ENCODE data around the gene C1orf167.
"Not testable (repeated sequence)": the region's sequence is repeated elsewhere in the genome, so short reads cannot be mapped to it uniquely, and the experiment has no call there.

C1orf167 gene

GRCh38 chr1:11802973-11803885 lies 41.2 kb downstream of the C1orf167 start:
- TF ChIP-seq POLR2A (IDR thresholded peaks at IDR 0.05; ENCODE audit: low read depth, low read length) (no peak), TAF1 (IDR thresholded peaks at IDR 0.05; ENCODE audit: low read depth, low read length) (no peak), SPI1 (IDR thresholded peaks at IDR 0.05; ENCODE audit: low read depth, low read length) (no peak), PAX5 (IDR thresholded peaks at IDR 0.05; ENCODE audit: insufficient read depth, low read length, severe bottlenecking) (no peak), POU2F2 (IDR thresholded peaks at IDR 0.05; ENCODE audit: low read depth, low read length) (no peak), POLR2AphosphoS5 (IDR thresholded peaks at IDR 0.05; ENCODE audit: low read depth, low read length) (no peak)
- DNase-seq (ENCODE audit: insufficient read length, low spot score): peak; percentile 70
- FAIRE-seq: peak; percentile 87

GRCh38 chr1:11803924-11804665 lies 42.1 kb downstream of the C1orf167 start:
- DNase-seq (ENCODE audit: insufficient read length, low spot score); FAIRE-seq: not testable (repeated sequence)

- TF ChIP-seq POU2F2 (IDR thresholded peaks at IDR 0.05; ENCODE audit: low read depth, low read length) (no peak), TAF1 (IDR thresholded peaks at IDR 0.05; ENCODE audit: low read depth, low read length) (no peak), POLR2A (IDR thresholded peaks at IDR 0.05; ENCODE audit: low read depth, low read length) (no peak), PAX5 (IDR thresholded peaks at IDR 0.05; ENCODE audit: insufficient read depth, low read length, severe bottlenecking) (no peak), SPI1 (IDR thresholded peaks at IDR 0.05; ENCODE audit: low read depth, low read length) (no peak), POLR2AphosphoS5 (IDR thresholded peaks at IDR 0.05; ENCODE audit: low read depth, low read length) (no peak)
- DNase-seq (ENCODE audit: insufficient read length, low spot score): no peak
- FAIRE-seq: peak; percentile 69
Measured at GRCh38 chr1:11804666-11805421, 42.9 kb downstream of the C1orf167 start.

- DNase-seq (ENCODE audit: insufficient read length, low spot score) (peak; percentile 98), FAIRE-seq (peak; percentile 99)
- TF ChIP-seq POLR2AphosphoS5 (IDR thresholded peaks at IDR 0.05; ENCODE audit: low read depth, low read length) (peak; percentile 52), SPI1 (IDR thresholded peaks at IDR 0.05; ENCODE audit: low read depth, low read length) (no peak), TAF1 (IDR thresholded peaks at IDR 0.05; ENCODE audit: low read depth, low read length) (no peak; the same call in none of the 2 replicates), POU2F2 (IDR thresholded peaks at IDR 0.05; ENCODE audit: low read depth, low read length) (no peak), PAX5 (IDR thresholded peaks at IDR 0.05; ENCODE audit: insufficient read depth, low read length, severe bottlenecking) (no peak), POLR2A (IDR thresholded peaks at IDR 0.05; ENCODE audit: low read depth, low read length) (0 out of 2 replicates have a peak, but pooled peaks have one; percentile 33)
Measured at GRCh38 chr1:11805422-11806306, 43.7 kb downstream of the C1orf167 start, which contains the start of the genes CLCN6 and MTHFR. CLCN6 (plus strand) TSS chr1:11806191; CDS start chr1:11806263, 72 bp downstream. MTHFR (minus strand) TSS chr1:11805964; CDS start chr1:11803116, 2,848 bp downstream.

GRCh38 chr1:11806307-11806936 lies 44.4 kb downstream of the C1orf167 start:
- FAIRE-seq (no peak), DNase-seq (ENCODE audit: insufficient read length, low spot score) (no peak)

GRCh38 chr1:11807133-11807532 lies 45.1 kb downstream of the C1orf167 start:
- no peak for FAIRE-seq
- TF ChIP-seq TAF1 (IDR thresholded peaks at IDR 0.05; ENCODE audit: low read depth, low read length): no peak
- TF ChIP-seq POLR2A (IDR thresholded peaks at IDR 0.05; ENCODE audit: low read depth, low read length): no peak
- no peak for TF ChIP-seq POLR2AphosphoS5 (IDR thresholded peaks at IDR 0.05; ENCODE audit: low read depth, low read length)
- no peak for TF ChIP-seq PAX5 (IDR thresholded peaks at IDR 0.05; ENCODE audit: insufficient read depth, low read length, severe bottlenecking)
- TF ChIP-seq SPI1 (IDR thresholded peaks at IDR 0.05; ENCODE audit: low read depth, low read length): no peak
- TF ChIP-seq POU2F2 (IDR thresholded peaks at IDR 0.05; ENCODE audit: low read depth, low read length): no peak
- DNase-seq (ENCODE audit: insufficient read length, low spot score): no peak

More at GRCh38 chr1:11806307-11806936, 44.4 kb downstream of the C1orf167 start:
- TF ChIP-seq POU2F2 (IDR thresholded peaks at IDR 0.05; ENCODE audit: low read depth, low read length): no peak
- no peak for TF ChIP-seq PAX5 (IDR thresholded peaks at IDR 0.05; ENCODE audit: insufficient read depth, low read length, severe bottlenecking)

GRCh38 chr1:11813021-11813420 lies 51.0 kb downstream of the C1orf167 start:
- TF ChIP-seq POU2F2 (IDR thresholded peaks at IDR 0.05; ENCODE audit: low read depth, low read length): no peak
- TF ChIP-seq POLR2AphosphoS5 (IDR thresholded peaks at IDR 0.05; ENCODE audit: low read depth, low read length): no peak
- no peak for DNase-seq (ENCODE audit: insufficient read length, low spot score)
- FAIRE-seq: no peak

GRCh38 chr1:11817192-11817591 lies 55.2 kb downstream of the C1orf167 start:
- no peak for FAIRE-seq
- DNase-seq (ENCODE audit: insufficient read length, low spot score): no peak
- TF ChIP-seq SPI1 (IDR thresholded peaks at IDR 0.05; ENCODE audit: low read depth, low read length) (no peak), PAX5 (IDR thresholded peaks at IDR 0.05; ENCODE audit: insufficient read depth, low read length, severe bottlenecking) (no peak), POLR2AphosphoS5 (IDR thresholded peaks at IDR 0.05; ENCODE audit: low read depth, low read length) (no peak), POLR2A (IDR thresholded peaks at IDR 0.05; ENCODE audit: low read depth, low read length) (no peak), TAF1 (IDR thresholded peaks at IDR 0.05; ENCODE audit: low read depth, low read length) (no peak), POU2F2 (IDR thresholded peaks at IDR 0.05; ENCODE audit: low read depth, low read length) (no peak)

All from GM12891 (cell line).